GM18907 (cell line): Measurements from ENCODE around the gene ATG16L2.

Source experiments
- ATAC-seq: cut with Tn5 transposase; IDR thresholded peaks from one replicate; pipeline ENCODE4 v1.9.1; 2021; ENCODE audit warnings: mild to moderate bottlenecking, moderate library complexity; ENCODE audit not compliant: unreplicated experiment

ATG16L2 gene, protein sequence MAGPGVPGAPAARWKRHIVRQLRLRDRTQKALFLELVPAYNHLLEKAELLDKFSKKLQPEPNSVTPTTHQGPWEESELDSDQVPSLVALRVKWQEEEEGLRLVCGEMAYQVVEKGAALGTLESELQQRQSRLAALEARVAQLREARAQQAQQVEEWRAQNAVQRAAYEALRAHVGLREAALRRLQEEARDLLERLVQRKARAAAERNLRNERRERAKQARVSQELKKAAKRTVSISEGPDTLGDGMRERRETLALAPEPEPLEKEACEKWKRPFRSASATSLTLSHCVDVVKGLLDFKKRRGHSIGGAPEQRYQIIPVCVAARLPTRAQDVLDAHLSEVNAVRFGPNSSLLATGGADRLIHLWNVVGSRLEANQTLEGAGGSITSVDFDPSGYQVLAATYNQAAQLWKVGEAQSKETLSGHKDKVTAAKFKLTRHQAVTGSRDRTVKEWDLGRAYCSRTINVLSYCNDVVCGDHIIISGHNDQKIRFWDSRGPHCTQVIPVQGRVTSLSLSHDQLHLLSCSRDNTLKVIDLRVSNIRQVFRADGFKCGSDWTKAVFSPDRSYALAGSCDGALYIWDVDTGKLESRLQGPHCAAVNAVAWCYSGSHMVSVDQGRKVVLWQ

DNA sequence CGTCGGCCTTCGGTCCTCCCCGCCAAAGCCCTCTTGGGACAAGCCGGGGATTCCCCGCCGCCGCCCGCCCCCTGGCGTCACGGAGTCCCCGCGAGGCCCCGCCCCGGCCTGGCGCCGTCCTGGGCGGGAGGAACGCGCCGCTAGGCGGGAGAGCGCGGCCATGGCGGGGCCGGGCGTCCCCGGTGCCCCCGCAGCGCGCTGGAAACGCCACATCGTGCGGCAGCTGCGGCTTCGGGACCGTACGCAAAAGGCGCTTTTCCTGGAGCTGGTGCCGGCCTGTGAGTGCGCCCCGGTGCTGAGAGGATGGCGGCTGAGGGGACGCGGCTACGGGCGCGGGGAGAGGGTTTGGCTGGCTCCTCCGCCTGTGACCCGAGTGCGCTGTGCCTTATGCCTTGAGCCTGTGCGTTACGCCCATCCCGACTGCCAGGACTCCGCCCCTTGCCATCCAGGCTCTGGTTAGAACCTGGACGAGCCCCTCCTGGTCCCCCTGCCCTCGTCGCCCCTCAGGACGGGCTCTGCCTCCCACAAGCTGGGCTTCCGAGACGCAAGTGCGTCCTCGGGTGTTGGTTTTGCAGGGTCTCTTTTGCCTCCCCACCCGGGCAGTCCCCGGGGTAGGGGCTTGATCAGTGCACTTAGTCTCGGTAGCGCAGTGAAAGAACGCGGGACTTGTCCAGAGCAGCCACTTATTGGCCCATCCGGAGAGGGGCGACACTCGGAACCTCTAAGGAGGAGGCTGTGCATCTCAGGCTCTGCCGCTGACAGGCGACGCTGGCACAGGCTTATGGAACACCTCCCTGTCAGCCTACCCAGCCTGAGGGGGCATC lies at the start of gene ATG16L2:
Gene ATG16L2, plus strand, starts transcription at position 126 of the 824 bp plus-strand sequence. Its CDS starts 35 bp downstream, at position 161.
- peak; percentile 58 for ATAC-seq

DNA sequence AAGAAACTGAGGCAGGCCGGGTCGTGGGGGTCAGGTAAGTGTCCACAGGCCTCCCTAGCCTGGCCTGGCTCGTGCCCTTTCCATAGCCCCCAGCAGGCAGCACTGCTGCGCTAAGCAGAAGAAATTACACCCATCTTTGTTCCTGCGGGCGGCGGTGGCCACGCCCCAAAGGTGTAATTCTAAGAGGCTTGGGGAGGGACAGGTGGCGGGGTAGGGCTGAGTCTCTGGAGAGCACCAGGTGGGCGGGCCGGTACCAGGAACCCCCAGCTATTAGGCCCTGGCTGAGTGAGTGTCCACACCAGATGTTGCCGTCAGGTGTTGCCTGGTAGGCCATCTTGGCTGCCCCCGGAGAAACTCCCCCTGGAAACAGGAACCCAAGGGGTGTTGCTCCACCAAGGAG lies 49.7 kb upstream of the ATG16L2 start:
- ATAC-seq: no peak

DNA sequence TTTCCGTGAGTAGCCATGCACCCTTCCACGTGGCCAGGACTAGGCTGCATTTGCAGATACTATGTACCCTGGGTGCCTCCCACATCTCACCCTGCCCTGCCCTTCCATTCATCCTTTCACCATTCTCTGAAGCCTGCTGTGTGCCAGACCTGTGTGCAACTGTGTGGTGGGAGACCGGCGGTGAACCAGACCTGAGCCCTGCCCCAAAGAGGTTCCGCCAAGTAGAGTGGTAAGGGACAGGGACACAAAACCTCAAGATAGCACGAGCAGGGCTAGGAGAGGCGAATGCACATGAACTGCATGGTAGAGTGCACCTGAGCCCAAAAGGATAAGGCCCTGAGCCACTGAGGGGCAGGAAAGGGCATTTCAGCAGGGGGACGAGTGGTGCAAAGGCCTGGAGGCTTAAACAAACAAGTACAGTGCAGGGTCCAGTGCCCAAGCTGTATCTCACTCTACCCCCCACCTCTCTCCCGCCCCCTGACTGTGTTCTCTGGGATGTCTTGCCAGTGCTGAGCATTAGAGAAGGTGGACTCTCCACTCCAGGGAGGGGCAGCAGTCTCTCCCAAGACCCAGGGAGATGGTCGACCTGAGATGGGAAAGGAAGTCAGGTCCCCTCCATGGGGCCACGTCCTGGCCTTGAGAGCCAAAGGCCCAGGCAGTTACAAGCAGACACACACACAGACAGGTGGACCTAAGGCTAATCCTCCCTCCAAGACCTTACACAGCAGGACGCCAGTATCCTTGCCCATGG lies 47.9 kb upstream of the ATG16L2 start:
- ATAC-seq: no peak

DNA sequence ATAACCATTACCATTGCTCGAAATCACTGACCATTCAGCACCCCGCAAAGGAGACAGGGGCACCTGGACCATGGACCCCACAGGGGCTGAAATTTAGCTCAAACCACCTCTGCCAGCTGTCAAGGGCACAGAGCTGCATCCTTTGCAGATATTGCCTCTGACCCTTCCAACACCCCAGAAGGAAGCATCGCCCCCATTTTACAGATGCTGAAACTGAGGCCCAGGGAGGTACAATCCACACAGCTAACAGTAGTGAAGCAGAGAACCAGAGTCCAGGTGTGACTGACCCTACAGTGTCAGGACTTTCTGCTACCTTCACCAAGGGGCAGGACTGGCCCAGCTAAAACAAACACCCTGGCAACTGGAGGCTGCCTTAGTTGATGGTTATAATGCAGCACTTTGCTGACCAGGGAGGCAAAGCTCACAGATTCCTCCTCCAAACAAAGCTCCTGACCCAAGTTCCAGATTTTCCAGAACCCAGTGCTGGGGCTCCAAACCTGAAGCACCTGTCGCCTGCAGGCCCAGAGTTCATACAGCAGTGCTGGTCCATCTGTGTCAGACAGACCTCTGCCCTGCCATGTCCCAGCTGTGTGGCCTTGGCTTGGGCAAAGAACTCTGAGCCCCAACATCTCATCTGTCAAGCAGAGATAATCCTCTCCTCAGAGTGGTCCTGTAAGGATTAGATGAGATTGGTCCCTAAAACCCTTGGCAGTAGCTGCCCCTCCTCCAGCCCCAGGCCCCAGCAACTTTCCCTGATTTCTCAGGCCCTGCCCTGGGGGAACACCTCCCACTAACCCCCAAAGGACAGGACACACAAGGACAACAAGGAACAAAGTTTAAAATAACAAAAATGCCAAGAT lies 46.8 kb upstream of the ATG16L2 start:
- no peak for ATAC-seq

DNA sequence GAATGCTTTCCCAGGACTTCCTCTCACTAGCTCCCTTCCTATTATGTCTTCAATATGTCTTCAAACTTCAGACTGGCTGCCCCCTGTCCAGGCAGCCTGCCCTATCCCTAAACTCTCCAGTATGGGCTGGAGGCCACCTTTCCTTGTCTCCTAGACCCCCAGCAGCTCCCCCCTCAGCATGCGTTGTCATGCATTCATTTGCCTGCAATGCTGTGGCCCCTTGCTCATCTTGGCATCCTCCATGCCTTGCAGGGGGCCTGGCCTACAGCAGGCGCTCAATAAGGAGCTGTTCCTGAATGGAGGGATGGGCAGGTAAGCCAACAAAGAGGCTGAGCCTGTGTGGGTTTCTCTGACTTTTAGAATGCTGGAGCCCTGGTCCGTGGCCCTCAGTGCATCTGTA lies 45.6 kb upstream of the ATG16L2 start:
- no peak for ATAC-seq

DNA sequence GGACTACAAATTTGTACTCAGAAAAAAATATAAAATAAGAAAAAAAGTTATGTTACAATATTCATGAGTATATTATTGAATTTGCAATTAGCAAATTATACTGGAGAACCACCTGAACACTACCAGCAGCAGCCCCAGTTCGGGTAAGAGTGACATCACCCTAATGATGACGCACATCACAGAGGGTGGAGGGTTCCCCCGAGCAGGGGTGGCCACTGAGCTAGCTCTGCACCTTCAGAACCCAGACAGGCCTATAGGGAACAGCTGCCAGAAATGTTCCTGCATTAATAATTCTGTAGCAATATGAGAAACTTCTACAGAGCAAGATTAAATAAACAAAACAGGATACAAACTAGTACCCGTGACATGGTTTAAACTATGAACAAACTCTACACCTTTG lies 44.5 kb upstream of the ATG16L2 start:
- no peak for ATAC-seq

DNA sequence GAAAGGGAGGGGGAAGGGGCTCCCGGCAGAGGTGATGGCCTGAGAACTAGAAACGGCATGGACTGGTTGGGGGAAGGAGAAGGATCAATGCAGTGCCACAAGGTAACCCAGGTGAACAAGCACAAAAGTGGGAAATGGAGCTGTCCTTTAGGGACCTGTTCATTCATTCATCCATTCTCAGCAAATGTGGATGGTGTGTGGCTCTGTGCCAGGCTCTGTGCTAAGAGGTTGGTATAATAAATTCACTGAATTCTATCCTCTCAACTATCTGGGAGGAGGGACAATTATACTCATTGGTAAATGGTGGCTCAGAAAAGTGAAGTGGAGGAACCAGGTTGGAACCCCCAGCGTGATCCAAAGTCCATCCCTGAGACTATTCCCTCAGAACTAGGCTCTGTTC lies 43.4 kb upstream of the ATG16L2 start:
- ATAC-seq: no peak

DNA sequence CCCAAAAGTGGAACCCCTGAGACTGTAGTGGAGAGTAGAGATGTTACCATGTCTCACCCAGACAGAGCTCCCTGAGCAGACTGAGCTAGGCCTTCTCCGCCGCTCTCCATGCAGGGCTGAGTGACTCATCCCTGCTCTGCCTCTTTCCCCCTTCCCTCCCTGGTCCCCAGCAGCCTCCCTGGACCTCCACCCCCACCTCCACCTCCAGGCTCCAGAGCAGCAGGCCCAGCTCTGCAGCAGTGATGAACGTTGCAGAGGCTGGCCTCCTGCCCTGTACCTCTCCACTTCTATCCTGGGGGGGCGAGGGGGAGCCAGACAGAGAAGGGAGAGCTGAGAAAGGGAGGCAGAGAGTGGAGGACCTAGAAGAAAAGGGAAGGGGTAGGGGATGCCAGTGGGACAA lies 42.7 kb upstream of the ATG16L2 start:
- ATAC-seq: no peak

DNA sequence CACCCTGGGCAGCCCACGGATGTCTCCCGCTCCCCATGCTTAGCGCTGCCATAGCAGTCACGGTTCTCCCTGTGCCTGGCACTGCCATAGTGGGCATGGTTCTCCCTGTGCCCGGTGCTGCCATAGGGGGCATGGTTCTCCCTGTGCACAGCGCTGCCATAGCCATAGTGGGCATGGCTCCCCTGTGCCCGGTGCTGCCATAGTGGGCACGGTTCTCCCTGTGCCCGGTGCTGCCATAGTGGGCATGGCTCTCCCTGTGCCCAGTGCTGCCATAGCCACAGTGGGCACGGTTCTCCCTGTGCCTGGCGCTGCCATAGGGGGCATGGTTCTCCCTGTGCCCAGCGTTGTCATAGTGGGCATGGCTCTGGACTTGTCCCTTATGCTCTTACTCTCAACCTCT lies 42.2 kb upstream of the ATG16L2 start:
- no peak for ATAC-seq

DNA sequence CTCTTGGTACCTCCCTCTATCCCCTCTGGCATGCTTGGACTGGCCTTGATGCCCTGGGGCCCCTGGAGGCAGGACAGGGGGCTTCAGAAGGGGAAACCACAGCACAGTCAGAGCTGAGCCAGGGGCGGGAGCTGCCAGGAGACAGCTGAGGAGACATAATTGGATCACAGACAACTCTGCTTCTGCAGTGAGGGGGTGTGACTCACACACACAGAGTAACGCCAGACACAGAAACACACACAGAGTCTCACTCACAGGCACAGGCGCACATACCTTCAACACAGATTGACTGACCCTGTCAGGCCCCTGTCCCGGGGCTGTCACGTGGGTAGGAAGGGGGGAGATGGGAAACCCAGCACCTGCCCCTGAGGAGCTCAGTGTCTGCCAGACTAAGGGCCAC lies 40.9 kb upstream of the ATG16L2 start:
- ATAC-seq: no peak

DNA sequence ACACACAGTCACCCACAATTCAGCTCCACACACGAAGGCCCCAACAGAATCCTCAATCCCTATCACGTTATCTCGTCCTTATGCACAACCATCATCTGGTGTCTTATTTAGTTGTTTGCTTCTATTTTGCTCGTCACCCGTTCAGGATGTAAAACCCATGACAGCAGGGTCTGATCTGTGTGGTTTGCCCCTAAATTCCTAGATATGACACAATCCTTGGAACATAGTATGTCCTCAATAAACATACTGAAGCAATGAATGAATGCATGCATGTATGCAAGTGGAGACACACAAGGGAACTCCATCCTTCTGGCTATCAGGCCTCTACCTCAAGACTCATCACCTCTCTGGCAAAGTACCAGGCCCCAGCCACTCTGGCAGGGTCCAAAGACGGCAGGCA lies 40.5 kb upstream of the ATG16L2 start:
- no peak for ATAC-seq

DNA sequence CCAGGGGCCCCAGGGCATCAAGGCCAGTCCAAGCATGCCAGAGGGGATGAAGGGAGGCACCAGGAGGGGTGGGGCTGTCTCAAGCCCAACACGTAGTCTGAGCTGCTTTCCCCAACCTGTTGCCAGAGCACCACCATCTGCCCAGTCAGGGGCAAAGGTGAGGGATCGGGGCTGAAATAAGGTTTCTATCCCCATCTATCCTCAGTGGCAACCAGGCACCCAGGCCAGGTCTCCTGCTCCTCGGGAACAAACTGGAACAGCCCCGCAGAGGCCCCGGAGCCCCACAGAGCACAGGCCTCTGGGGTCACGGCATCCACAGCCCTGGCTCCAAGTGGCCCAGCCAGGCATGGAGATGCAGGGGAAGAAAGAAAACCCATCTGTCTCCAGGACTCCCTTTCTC lies 39.7 kb upstream of the ATG16L2 start:
- no peak for ATAC-seq

DNA sequence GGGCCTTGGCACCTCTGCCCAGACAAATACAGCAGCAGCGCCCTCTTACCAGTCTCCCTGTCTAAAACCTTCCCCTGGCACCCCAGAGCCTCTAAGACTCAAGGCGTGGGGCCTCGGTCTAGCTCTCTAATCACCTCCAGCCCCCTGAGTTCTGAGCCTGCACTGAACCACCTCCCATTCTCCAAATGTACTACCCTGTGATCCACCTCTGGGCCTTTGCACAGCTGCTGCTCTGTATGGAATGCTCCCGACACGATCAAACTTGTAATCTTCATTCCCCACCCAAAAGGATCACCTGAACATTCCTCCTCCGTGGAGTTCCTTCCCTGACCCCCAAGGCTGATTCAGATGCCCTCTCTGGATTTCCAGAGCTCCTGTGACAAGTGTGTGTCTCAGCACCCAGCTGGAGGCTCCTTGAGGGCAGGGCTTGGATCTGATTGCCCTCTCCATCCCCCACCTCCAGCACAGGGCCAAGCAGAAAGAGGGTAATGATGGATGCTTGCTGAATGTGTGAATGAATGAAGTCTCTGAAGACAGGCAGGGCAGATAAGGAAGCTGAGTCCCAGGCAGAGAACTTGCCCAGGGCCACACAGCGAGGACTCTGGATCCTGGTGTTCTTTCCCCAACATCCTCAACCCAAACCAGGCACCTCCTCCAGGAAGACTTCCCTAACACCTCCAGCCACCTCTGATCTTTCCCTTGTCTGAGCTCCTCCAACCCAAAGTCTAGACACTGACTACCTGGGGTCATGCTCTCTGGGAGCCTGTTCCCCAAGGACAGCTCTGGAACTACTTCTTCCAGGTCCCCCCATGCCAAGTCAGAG lies 38.7 kb upstream of the ATG16L2 start:
- no peak for ATAC-seq

DNA sequence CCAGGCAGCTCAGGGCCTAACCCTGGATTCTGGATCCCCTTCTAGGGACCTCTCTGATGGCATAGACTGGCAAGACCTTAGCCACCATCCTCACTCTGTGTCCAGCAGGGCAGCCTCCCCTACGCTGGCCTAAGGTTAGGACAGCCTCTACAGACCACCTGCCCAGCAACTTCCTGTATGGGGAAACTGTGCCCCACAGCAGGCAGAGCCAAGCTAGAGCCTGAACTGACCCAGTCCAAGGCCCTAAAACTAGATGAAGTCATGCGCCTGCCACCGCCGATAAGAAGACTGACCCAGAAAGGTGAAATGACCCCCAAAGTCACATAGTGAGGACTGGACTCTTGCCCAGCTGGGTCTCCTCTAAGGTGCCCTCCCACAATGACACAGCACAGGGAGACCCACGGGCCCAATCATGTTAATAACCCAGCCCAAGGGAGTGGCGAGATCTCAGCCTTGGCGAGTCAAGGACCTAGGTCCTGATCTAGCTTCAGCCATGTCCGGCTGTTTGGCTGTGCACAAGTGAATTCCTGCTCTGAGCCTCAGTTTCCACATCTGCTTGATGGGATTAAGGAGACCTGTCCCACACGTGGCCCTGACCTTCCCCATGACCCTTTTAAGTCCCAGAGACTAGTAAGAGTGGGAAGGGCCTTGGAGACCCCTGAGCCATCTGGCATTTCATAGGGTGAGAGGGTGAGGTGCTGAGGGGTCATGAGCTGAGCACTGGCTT lies 37.9 kb upstream of the ATG16L2 start:
- no peak for ATAC-seq

DNA sequence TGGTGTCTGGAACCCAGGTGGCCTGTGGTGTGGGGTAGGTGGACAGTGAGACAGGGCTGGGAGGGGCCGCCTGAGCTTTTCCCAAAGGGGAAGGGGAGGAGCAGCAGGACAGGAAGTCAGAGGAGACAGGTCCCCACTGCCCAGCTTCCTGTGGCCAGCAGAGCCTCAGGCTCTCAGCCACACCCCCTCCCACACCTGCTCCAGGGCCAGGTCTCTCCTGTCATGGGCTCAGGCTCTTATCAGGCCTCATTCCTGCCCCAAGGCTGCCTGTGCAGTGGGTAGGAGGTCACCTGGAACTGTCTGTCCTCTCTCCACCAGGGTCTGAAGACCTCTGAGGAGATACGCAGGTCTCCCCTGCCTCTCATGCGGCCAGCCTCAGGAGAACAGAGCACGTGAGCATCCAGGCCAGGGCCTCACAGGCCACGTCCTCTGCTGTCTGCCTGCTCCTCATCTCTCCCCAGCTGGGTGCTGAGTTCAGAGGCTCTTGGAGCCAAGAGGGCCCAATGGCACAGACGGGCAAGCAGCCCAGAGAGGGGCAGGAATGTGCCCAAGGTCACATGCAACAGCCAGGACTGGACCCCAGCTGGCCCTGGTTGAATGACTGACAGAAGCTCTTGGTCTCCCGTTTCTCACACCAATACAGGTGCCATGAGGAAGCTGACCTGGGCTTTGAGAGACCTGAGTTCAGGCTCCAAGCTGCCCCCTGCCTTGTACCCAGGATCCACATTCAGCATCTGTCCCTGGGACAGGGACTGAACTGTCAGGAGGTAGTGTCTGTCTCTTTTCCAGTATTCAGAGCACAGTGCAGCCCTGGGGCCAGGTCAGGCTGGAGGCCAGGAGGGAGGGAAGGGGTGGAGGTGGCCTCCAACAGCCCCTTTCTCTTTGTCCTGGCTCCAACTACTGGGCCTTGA lies 37.1 kb upstream of the ATG16L2 start:
- no peak for ATAC-seq

DNA sequence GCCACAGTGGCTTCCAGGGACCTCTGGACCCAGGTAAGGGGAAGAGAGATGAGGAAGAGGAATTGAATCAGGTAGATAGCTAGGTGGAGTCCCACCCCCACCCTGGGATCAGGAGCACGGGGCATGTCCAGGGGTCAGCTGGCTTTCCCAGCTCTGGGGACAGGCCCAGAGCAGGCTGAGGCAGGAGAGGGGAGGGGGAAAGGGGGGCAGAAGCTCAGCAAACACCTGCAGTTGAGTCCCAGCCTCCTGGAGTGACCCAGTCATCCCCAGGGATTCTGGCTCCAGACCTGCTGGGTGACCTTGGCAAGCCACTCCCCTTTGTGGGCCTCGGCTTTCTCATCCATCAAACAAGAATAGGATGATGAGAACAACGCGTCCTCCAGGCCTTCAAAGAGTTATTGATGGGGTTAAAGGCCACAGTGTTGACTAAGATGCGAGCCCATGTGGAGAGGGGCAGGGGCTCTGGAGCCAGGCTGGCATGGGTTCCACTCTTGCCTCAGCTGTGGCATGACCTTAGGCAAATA lies 36.4 kb upstream of the ATG16L2 start:
- no peak for ATAC-seq
